GM19324 (cell line): ENCODE results near the gene CAB39.

Source experiments
- ATAC-seq: cut with Tn5 transposase; IDR thresholded peaks from one replicate; pipeline ENCODE4 v1.9.1; 2021; ENCODE audit warnings: mild to moderate bottlenecking, moderate library complexity; ENCODE audit not compliant: unreplicated experiment, low FRiP score

The CAB39 gene

GRCh38 chr2:230811508-230811907 is 98.9 kb downstream of the CAB39 start:
- ATAC-seq = no peak

DNA sequence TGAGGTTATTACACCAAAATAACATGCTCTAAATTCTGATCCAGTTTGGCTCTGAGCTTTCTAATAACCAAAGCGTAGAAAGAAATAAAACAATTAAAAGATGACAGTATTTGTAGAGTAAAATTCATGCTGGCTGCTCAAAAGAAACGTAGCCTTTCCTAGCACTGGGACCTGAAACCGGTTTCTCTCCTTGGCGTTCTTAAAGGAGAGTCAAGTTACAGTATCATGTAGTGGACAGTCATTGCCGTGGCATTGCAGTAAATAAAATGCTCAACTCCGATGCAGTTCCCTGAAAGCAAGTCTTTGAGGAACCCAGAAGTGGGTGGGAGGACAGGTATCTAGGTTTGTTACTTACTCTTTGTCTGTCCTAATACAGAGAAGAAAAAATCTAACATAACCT is 99.4 kb downstream of the CAB39 start:
- ATAC-seq = no peak

DNA sequence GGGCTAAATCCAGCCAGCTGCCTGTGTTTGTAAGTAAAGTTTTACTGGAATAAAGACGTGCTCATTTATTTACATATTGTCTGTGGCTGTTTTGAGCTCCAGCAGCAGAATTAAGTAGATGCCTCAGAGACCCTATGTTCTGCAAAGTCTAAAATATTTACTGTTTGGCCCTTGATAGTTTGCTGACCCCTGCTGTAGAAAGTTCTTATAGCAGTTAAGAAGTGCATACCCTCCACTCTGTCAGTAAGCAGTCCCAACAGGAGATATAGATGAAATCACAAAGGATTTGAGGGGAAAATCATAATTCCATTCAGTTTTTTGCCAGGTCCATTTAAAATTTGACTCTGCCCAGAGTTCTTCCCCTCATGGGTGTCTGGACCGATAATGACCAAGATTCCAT is 102.0 kb downstream of the CAB39 start:
- ATAC-seq = no peak

- ATAC-seq = no peak
Measured at GRCh38 chr2:230815088-230815487, 102.4 kb downstream of the CAB39 start.

- no peak for ATAC-seq
Measured at GRCh38 chr2:230816735-230817134, 104.1 kb downstream of the CAB39 start.

DNA sequence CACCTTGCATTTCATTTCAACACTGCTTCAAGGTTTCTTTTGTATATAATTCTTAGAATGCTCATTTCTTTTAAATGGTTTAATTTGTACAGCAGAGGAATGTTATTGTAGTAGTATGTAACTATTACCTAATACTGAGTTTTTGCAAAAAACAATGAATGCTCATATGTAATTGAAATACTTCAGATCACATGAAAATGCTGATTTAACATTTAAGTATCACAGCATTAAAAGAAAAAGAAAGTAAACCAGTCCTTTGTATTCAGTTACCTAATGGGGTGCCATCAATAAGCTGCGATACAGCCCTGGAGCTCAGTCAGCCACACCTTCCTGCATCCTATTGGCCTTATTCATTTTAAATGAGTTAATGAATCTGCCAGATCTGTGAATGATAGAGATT is 106.8 kb downstream of the CAB39 start:
- no peak for ATAC-seq

- no peak for ATAC-seq
Measured at GRCh38 chr2:230821261-230821990, 108.8 kb downstream of the CAB39 start.

DNA sequence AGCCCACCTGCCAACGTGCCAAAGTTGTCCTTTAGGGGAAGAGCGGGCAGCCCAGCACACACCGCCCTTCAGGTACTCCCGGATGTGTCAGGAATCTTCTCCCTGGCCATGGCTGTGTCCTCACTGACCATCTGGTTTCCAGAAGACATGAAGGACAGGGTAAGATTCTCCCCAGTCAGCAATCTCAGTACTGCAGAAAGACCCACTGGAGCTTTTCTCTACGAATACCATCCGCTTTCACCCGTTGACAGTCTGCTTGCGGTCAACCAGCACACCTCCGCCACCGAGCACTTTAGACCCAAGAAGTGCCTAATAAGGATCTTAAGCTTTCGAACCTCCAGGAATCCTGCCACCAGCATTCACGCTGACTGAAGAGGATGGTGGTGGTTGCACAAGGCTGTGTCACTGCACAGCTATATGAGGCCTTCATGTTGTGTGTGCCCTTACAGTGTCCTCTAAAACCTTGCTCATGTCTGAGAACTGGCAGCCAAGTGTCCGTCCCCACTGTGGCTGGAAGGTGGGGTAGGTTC is 109.4 kb downstream of the CAB39 start:
- ATAC-seq = no peak

- ATAC-seq = no peak
Measured at GRCh38 chr2:230823264-230823964, 110.8 kb downstream of the CAB39 start.

DNA sequence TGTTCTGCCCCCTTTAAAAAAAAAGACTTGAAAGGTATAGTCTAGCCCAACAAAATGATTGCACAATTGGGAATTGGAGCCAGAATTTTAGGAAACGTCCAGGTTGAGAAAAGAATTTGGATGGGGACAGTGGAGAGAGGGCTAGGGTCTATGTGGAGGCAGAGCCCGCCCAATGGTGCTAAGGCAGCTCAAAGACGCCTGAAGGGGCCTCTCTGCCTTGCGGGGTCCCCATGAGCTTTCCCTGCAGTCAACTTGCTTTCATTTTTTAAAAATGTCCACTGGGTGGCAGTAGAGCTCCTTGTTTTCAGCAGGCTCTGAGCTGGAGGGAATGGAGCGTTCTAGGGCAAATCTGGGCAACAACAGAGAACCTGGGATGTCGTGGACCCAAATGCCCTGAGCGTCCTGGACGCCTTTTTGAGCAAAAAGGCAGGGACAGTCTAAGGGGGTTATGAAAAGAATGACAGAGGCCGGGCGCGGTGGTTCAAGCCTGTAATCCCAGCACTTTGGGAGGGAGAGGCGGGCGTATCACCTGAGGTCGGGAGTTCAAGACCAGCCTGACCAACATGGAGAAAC is 111.8 kb downstream of the CAB39 start:
- no peak for ATAC-seq

DNA sequence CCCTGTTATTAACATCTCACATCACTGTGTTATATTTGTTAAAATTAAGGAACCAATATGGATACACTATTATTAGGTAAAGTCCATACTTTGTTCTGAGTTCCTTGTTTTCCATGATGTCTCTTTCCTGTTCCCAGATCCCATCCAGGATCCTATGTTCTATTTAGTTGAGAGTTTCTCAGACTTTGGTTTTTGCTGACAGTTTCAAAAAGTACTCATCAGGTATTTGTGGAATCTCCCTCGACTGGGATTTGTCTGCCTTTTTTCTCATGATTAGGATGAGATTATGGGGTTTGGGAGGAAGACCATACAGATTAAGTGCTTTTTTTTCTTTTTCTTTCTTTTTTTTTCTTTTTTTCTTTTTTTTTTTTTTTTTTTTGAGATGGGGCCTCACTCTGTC is 112.7 kb downstream of the CAB39 start:
- no peak for ATAC-seq

DNA sequence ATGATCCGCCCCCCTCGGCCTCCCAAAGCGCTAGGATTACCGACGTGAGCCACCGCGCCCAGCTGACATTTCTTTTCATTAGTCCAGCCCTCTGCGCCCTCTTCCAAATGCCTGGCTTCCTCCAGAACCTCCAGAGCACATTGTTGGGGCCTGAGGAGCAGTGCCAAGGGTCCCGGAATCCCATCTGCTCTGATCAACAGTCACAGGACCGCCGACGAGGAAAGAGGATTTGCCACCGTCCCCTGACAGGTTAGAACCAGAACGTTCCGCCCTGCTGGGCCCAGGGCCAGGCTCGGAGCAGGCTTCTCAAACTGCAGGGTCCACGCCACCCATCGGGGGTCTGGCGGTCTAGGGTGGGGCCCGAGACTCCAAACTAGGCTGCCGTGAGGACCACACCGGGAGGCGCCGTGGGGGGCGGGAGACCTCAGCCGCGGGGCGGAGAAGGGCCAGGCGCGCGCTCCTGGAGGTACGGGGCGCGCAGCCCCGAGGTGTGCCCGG is 115.2 kb downstream of the CAB39 start:
- ATAC-seq = no peak

DNA sequence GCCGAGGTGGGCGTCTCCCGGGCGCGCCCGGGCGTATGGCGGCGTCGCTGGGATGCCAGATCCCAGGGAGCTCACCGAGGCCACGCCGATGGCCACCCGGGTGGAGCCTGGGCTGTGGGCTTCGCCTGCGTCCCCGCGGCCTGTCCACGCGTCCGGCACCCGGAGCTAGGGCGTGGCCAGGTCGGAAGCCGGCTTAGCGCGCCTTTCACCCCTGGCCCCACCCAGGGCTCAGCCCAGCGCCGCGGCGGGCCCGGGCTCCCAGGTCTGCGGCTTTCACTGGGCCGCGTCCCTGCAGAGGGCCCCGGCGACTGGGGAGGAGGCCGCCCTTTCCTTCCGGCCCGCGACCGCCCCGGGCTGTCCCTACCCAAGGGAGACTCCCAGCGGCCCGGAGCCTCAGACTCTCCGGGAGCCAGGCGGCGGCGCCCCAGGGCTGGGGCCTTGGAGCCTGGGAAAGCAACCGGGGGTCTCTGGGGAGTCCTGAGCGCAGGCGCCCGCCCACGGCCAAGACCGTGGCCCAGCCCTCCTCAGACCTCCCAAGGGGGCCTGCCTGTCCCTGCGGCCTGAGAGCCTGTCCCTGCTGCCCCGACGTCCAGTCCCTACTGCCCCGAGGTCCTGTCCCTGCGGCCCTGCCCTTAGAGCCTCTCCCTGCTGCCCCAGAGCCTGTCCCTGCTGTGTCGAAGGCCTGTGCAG is 115.8 kb downstream of the CAB39 start:
- no peak for ATAC-seq

- ATAC-seq = no peak
Measured at GRCh38 chr2:230829293-230829692, 116.7 kb downstream of the CAB39 start.

GRCh38 chr2:230829959-230830358 is 117.3 kb downstream of the CAB39 start:
- ATAC-seq = no peak

DNA sequence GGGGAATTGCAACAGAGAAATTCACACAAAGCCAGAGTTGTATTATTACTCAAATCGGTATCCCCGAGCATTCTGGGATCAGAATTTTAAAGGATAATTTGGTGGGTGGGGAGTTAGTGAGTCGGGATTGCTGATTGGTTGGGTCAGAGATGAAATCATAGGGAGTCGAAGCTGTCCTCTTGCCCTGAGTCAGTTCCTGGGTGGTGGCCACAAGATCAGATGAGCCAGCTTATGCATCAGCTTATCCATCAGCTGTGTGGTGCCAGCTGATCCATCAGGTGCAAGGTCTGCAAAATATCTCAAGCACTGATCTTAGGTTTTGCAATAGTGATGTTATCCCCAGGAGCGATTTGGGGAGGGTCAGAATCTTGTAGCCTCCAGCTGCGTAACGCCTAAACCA is 117.8 kb downstream of the CAB39 start:
- ATAC-seq = no peak

DNA sequence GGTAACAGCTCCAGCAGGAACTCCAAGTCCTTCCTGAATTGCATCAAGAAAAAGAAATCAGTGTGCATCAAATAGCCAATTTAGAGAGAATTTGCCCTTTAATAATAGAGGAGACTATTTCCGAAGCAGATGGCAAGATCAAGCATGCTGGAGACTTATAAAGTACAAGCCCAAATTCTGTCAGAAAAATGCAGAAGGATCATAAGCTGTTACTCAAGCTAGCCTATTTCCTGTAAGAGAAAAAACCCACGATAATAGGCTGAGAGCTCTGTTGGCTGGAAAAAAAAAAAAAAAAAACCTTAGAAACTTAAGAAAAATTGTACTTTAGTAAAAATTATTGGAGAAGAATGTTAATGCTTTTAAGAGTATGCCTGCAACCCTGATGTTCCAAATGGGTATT is 127.7 kb downstream of the CAB39 start:
- no peak for ATAC-seq

GRCh38 chr2:230842473-230842872 is 129.8 kb downstream of the CAB39 start:
- no peak for ATAC-seq

- ATAC-seq = no peak
Measured at GRCh38 chr2:230843132-230843531, 130.5 kb downstream of the CAB39 start.

DNA sequence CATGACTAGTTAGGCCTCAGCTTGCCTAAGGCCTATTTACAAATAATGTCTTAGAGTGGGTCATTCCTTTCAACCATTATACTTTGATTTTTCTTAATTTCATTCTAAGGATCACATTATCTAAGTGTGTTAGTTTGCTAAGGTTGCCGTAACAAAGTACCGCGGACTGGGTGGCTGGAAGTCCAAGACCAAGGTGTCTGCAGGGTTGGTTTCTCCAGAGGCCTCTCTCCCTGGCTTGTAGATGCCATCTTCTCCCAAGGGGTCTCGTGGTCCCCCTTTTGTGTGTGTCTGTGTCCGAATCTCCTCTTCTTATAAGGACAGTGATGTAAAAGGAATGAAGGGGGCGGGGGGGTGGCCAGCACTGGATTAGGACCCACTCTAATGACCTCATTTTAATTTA is 133.7 kb downstream of the CAB39 start:
- ATAC-seq = no peak

DNA sequence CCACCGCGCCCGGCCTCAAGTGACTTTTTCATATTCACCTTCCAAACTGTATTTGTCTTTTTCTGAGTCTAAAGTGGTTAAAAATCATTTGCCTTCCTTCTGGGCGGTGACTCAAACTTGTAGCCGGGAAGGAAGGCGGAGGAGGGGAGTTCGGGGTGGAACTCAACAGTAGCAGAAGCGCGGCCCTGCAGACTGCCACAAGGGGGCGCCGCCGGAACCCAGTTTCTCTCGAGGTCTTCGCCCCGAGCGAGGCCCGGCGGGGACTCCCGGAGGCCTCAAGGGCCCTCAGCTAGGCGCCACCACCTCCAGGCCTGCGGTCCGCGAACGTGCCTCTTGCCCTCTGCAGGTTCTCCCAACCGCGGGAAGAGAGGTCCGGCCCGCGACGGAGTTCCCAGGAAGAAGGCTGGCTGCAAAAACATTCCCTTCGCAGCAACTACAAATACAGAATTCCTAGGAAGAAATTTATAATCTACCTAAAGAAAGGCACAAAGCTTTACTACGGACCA is 135.3 kb downstream of the CAB39 start:
- peak; percentile 90 for ATAC-seq
